COR-L47 (cell line): Measurements from ENCODE around the gene CYP2W1.

ENCODE experiments used
- DNase-seq: peaks from one replicate; lab custom pipeline; 2025; lab: John Stamatoyannopoulos, UW

The CYP2W1 gene

GRCh38 chr7:1016577-1017531 is 33.9 kb downstream of the CYP2W1 start:
- no peak for DNase-seq

DNA sequence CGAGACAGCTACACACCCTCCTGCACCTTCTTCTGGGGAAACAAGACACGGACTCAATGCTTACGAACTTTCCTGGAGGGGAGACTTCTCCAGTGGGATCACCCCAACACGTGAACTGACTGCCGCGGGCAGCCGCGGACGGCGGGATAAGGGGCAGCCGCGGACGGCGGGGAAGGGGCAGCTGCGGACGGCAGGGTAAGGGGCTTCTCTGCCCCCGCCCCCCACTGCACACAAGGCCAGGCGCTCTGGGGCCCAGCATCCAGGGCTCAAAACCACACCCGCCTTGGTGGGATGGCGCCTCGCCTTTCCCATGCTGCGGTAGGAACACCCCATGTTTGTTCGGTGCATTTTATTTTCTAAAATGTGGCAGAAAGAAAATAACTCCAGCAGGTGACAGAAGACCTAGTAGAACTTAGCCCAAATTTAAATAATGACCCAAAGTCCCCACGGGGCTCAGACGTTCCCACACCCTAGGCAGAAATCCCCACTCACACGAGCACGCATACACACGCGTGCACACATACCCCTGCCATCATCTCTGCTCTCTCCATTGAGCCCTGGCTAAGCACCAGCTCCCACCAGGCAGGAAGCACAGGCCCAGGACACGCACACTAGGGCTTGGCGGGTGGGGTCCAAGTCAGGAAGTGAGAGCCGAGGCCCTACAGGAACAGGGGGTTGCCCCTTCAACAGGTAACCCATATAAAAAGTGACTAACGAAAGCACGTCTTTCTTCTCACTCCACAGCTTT is 34.8 kb downstream of the CYP2W1 start:
- no peak for DNase-seq

GRCh38 chr7:1018334-1018695 is 35.3 kb downstream of the CYP2W1 start:
- DNase-seq, result no peak

- no peak for DNase-seq
These were observed 36.3 kb downstream of the CYP2W1 start for GRCh38 chr7:1019255-1019785.

GRCh38 chr7:1019789-1020610 is 37.0 kb downstream of the CYP2W1 start:
- no peak for DNase-seq

- DNase-seq, result no peak
These were observed 37.9 kb downstream of the CYP2W1 start for GRCh38 chr7:1020849-1021251.

GRCh38 chr7:1021366-1021765 is 38.4 kb downstream of the CYP2W1 start:
- DNase-seq, result no peak

GRCh38 chr7:1021931-1022330 is 39.0 kb downstream of the CYP2W1 start:
- no peak for DNase-seq

DNA sequence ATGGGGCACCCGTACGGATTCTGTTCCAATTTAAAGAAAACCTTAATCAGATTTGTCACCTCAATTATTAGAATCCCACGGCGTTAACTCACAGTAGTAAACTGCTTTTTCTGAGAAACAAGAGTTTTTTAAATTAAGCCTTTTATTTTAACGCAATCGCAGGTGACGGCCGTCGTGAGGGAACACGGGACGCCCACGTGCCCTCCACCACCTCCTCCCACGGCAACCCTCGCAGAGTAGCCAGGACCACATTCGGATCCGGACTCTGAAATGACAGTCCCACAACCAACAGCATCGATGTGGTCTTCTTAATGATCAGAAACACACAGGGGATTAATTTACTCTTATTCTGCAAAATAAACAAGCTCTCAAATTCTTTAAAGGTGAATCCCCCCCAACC is 39.4 kb downstream of the CYP2W1 start:
- DNase-seq, result no peak

DNA sequence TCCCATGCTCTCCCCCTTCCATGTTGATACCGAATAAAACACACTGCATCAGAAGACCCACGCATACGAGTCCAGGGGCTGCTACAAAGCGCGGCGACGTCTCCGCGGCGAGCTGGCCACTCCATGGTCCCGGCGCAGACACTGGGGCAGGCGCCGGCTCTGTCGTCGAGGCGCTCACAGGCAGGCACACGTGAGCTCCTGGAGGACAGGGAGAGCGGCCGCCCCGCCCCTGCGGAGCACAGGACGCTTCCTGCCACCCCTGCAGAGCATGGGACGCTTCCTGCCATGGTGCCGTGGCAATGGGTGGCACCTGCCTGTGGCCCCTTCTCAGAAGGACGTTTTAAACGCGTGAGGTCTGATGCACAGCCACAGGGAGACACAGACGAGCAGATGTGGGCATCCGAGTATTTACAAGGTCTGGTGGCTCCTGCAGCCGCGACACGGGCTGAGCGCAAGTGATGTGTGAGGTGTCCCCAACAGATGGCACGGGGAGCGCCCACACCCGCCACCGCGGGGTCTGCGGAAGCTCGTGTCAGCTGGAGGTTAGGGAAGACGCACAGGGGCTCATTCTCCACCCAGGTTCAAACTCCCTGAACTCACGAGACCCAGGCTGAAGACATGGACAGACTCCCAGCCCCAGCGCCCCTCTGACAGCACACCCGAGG is 40.0 kb downstream of the CYP2W1 start:
- DNase-seq, result no peak

- no peak for DNase-seq
These were observed 41.4 kb downstream of the CYP2W1 start for GRCh38 chr7:1024331-1024841.

DNA sequence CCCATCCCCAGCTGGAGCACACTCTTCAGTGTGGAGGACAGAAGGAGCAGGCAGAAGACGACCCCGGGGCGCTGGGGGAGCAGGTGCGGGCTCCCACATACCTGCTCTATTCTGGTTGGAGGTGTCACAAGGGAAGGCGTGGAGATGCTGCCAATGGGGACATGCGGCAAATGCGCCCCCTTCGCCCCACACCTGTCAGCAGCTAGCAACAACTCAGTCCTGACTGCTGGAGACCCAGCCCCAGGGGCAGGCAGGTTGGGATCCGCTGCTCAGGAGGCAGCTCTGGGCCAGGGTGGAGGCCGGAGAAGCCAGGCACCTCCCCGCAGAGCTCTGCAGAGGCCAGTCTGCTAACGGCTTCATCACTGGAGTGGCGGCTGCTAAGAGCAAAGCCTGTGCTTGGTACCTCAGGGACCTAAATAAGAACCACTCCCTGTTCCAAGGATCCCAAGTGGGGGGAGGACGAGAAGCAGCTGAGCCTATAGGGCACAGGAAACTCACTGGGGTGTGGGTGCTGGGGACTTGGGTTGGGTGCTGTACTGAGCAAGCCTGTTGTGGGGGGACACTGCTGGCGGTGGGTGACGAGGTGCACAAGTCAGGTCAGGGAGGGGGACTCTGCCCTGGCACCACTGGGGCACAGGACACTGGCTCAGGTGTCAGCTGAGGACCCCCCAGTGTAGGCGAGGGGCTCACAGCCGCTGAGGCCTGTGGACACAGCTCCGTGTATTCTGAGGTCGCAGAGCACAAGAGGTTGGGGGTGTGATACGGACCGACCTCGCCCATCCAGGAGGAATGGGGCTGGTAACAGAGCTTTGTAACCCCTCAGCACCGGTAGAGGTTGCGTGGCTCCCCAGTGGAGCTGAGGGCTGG is 42.1 kb downstream of the CYP2W1 start:
- no peak for DNase-seq

DNA sequence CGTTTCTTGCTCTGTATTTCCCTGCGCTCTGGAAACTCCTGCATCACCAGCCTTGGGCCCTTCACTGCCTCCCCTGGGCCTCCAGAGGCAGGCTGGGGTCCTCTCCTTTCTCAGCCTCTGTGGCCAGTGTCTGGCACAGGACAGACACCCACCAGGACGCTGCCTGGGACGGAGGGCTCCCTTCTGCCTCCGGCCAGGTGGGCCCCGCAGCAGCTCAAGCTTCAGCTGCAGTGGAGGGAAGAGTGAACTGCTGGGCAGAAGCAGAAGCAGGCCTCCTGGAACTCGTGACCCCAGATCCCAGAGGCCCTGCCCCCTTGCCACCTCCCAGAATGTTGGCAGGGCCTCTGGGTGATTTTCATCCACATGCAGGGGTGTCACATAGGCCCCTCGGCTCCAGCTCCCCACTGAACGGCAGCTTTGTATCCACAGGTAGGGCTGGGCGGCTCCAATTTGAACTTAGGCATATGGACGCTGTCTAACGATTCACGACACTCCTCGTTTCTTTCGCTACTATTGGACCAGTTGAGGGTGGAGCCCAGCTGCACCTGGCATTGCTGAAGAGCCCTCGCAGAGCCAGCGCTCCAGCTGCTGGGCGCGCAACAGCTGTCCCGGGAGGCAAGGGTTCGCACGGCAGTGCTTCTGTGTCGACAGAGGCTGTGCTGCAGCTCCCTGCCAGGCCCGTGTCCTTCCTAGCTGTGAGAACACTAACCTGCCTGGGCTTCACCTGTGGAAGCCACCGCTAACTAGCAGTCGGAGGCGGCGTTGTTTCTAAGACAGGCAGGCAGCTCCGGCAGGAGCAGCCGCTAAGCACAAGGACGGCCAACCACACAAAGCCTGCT is 43.0 kb downstream of the CYP2W1 start:
- no peak for DNase-seq

GRCh38 chr7:1026721-1027161 is 43.8 kb downstream of the CYP2W1 start:
- no peak for DNase-seq

DNA sequence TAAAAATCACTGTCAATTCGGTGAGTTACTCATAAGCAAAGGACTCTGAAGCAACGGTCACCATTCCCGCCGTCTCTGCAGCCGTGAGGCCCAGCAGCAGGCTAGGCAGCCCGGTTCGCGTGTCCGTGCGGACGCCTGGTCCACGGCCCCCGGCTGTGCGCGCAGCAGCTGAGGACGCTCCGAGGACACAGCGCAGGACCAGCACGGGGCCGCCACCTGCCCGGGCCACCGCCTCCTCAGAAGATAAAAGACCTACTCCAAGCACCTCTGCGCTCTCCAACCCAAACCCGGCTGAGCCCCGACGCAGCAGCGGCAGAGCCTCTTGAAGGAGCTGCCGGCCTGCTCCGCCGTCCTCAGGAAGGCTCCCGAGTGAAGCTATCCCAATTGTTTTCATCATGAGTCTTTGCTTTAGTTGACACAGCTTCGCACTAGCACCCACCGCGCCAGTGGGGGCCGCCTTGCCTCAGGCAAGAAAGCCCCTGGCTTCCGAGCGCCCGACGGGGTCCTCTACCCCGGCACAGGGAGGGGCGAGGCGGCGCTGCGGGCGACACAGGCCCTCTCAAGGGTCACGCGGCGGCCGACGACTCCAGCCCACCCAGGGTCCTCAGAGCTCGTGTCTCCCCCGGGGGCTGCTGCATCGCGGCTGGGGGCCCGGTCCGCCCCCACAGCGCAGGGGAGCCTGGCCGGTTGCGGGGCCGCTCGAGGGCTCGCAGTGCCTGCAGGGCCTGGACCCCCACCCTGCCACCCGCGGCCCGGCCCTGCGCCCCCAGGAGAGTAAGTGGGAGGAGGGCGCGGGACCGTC is 44.5 kb downstream of the CYP2W1 start:
- DNase-seq, result no peak

DNA sequence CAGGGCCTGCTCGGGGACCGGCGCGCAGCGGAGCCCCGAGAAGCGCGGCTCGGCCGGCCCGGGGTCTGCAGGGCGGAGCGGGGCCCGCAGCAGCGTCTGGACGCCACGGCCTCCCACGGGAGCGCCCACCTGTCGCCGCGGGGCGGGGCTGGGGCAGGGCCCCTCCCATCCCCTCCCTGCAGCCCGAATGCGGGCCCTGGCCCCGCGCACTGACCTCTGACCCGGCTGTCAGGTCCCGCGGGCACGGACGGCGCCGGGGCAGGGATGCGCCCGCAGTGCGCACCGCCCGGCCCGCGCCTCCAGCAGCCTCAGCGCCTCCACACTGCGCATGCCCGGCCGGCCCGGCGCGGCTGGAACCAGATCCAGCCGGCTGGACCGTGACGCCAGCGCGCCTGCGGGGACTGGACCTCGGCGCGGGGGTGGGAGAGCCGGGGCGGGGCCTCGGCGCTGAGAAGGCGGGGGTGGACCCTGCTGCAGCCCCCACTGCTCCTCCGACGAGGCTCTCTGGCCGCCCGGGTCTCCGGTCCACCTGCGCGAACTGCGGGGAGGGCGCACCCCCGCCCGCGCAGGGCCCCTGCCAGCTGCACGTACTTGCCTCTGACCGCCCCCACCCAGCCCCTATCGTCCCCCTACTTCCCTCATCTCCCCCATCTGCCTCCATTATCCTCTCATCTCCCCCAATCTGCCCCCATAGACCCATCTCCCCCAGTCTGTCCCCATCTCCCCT is 45.2 kb downstream of the CYP2W1 start:
- DNase-seq, result peak; percentile 90

DNA sequence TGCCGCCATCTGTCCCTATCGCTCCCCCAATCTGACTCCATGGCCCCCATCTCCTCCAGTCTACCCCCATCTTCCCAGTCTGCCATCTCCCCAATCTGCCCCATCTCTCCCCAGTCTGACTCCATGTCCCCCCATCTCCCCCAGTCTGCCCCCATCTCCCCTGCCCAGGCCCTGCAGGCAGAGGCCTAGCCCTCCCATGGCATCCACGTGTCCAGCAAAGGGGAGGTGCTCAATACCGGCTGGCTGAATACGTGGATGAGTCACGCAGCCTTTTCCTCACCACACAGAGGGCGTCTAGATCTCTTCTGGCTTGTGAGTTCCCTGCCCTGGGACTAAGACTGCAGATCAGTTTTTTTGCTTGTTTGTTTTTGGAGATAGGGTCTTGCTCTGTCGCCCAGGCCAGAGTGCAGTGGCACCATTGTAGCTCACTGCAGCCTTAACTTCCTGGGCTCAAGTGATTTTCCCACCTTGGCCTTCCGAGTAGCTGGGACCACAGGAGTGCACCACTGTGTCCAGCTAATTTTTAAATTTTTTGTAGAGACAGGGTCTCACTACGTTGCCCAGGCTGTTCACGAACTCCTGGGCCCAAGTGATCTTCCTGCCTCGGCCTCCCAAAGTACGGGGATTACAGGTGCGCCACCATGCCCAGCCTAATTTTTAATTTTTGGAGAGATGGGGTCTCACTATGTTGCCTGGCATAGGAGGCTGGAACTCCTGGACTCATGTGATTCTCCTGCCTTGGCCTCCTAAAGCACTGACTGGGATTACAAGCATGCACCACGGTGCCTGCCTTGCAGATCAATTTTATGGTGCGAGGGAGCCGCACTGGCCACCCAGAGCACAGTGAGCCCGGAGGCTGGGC is 46.0 kb downstream of the CYP2W1 start:
- peak; percentile 58 for DNase-seq
